ENCODE data around the gene TTLL7. TPM values are rescaled to one million over a fixed set of nuclear protein-coding genes. Genes with fewer than 3 reads are reported as not detected.

TTLL7 gene
- total RNA-seq, 1 donor from 2014 or later = 6.1 TPM

DNA sequence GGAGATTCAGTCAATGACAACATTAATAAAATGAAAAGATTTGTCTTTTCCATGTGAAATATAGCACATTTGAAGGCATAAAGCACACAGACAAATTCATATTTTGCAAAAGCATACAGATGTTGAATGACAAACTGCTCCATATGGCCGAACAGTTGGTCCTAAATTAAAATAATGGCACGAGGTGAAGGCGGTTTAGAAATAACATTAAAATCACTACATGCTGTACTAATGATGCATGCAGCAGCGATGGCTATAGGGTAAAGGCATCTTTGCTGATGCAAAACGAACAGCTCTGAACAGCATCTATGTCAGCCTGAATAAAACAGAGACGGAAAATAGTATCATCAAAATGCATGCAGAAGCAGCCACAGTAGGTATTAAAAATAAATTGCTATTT lies 102.6 kb downstream of the TTLL7 start:
- no peak for DNase-seq (ENCODE audit: extremely low read depth, low read depth, low spot score)

DNA sequence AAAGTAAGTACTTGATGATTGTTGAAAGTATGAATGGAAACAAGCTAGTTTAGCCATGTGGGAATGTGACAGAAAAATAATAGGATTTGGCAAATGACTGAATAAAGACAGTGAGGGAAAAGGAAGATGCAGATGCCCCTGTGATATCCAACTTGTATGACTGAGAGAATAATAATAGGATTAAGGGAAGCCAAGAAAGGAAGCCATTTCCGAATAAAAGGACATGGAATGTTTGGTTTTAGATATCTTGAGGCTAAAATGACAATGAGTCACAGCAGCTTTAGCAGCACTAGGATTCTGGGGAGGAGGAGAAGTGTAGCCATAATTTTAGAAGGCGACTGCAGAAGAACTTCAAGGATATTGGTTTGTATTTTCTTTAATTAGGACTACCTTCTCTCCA lies 109.2 kb downstream of the TTLL7 start:
- DNase-seq (ENCODE audit: extremely low read depth, low read depth, low spot score) = no peak

DNA sequence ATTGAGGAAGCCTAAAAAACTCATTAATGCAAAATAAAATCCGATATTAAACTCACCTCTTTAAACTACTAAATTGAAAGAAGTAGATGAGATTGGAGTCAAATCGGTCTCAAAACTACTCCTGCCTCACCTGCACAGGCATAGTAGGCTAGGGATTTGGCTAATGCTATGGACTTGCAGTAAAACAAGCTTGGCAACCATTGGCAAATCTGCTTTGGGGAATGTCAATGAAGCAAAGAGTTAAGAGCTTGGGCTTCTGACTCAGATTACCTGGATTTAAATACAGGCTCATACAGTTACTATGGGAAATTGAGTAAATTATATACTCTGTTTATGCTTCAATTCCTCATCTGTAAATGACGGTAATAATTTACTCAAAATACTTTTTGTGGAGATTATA lies 111.4 kb downstream of the TTLL7 start:
- no peak for DNase-seq (ENCODE audit: extremely low read depth, low read depth, low spot score)

DNA sequence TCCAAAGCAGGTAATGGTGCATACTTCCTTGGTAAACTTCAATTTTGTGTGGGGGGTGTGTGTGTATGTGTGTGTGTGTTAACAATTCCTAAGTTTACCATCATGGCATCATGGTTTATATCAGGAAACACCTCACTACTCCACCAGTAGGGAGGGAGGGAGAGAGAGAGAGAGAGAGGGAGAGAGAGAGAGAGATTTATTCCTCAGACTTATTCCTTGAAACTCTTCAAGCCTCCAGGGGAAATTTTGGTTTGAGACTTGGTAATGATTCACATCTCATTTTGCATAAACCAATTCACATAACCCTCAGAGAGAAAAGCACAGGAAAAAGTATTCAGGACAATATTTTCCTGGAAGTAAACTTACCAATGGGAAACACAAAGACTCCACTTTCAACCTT lies 115.0 kb downstream of the TTLL7 start:
- DNase-seq (ENCODE audit: extremely low read depth, low read depth, low spot score) = no peak

DNA sequence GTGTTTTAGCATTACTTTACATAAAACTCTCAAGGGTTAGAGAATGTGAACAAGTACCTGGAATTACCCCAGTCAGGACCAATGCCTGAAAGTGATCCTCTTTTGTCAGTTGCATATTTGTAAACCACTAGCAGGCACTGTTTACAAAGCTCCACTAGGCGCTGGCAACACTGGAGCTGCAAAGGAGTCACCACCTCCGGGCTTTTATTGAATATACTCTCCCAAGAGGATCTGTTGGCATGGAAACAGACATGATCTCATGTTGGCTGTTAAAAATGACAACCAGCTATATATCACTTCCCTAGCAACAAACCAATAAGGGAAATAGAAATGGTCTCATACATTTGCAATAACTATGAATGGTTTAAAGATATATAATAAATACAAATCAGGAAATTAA lies 116.0 kb downstream of the TTLL7 start:
- peak; percentile 18 for DNase-seq (ENCODE audit: extremely low read depth, low read depth, low spot score)

DNA sequence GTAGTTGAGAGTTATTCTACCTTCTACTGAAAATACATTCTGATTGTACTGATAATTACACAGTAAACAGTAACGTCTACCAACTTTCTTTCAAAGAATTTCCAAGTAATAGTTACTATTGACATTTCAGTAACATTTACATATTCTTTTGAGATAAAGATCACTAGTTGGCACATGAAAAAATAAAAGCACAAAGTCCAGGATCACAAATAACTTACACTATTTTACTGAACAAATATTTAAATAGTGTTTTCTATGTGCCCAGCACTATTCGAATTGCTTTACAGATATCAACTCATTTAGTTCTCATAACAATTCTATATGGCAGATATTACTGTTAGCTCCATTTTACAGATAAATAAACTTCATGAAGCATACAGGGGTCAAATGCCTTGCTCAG lies 126.4 kb downstream of the TTLL7 start:
- DNase-seq (ENCODE audit: extremely low read depth, low read depth, low spot score) = no peak

DNA sequence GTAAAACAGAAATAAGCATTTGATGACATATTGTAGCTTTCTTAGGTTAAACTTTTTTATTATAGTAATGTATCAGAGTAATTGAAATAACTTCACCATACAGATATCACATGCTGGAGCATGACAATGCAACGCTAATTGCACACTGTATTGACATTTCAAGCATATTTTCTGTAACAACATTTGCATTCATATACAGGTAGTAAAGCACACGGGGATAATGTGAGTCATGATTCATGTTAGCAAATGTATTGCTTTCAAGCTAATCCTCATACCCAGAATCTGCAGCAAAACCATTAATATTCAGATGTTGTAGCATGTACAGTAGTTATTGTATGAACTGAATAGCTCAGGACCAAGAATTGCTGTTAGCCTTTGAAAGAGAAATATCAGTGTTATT lies 133.9 kb downstream of the TTLL7 start:
- DNase-seq (ENCODE audit: extremely low read depth, low read depth, low spot score) = no peak

DNA sequence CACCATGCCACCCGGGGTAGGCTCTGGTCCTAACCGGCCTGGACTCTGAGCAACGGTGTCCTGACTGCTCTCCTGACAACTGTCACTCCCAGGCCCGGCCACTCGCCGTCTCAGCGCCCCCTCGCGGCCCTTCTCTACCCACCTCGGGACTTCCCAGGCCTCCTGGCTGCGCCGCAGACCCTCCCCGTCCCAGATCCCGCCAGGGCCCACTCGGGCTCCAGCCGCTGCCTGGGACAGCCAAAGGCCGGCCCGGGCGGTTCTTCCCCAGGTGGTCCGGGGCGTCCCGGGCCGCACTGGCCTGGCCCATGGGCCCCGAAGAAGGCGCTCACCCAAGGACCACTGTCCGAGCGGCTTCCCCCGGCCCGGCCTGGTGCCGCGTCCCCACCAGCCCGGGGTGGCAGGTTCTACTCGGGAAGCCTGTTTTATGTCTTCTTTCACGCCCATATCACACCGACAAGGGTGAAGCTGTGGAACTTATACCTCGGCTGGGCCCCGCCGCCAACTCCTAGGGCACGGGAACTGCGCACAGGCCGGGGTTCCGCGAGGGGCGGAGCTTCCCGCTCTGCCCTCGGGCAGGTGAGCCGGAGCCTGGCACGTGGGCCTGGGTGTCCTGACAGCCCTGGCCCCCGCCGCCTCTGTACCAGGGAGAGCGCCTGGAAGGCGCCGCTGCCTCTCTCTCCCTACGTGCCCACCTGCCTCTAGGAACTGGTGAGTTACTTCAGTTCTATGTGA lies 138.3 kb downstream of the TTLL7 start:
- DNase-seq (ENCODE audit: extremely low read depth, low read depth, low spot score) = no peak

DNA sequence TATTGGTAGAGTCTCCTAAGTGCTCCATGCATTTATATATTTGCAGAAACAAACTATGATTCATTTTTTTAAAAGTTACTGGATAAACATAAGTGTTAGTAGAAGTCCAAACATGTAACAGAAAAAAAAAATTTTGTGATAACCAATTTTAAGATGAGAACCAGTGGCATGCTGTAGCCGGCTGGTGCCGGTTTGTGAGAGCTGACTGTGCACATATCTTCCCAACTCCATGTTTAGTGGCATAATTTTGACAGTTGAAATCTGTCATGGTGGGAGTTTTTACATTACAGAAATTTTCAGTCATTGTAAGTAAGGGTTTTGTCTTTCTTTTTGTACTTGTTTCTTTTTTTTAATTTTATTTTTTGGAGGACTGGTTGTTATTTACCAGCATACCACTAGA lies 141.2 kb downstream of the TTLL7 start:
- no peak for DNase-seq (ENCODE audit: extremely low read depth, low read depth, low spot score)

DNA sequence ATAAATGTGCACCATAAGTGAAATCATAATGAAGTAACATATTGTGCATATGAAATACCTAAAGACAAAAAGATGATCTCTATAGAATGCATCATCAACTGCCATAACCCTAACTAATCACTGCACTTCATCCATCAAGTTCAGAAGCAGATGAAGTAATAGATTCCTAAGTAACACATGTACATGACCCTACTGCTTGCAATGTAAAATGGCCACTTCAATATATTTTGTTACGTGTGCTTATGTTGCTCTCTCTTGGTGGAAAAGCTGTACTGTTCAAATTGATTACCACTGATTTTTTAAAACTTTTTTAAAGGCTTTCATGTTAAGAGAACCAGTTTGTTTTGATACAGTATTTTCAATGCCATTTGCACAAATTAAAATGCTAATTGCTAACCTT lies 141.8 kb downstream of the TTLL7 start:
- no peak for DNase-seq (ENCODE audit: extremely low read depth, low read depth, low spot score)

DNA sequence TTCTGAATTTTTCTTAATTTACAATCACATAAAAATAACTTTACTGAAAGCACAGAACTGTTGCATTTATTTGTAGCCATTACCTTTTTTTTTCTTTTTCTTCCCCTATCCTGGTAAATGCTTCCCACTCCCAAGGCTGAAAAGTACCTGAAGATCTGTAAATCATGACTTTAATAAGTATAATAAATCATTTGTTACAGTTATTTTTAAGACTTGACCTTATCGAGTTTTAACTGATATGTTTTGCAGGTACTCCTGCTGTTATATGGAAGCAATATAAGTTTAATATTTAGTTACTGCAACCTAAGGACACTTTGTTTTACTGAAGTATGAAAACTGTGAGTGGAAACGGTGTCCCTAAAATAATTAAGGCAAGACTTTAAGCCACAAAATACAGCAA lies 142.6 kb downstream of the TTLL7 start:
- no peak for DNase-seq (ENCODE audit: extremely low read depth, low read depth, low spot score)

DNA sequence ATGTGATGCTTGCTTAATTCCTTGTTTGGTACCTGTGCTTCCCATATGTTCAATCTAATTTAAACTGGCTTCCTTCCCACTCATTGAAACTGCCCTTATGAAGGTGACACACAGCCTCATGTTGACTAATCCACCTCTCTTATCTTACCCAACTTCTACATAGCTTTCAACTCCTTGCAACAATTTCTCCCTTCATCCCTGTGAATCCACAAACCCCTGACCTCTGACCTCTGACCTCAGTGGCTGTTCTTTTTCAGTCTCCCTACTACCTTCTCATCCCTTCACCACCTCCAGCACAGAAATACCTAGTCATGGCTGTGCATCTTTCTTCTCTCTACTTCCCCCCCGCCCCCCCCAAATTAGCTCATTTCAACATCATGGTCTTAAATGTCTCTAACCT lies 144.5 kb downstream of the TTLL7 start:
- no peak for DNase-seq (ENCODE audit: extremely low read depth, low read depth, low spot score)

DNA sequence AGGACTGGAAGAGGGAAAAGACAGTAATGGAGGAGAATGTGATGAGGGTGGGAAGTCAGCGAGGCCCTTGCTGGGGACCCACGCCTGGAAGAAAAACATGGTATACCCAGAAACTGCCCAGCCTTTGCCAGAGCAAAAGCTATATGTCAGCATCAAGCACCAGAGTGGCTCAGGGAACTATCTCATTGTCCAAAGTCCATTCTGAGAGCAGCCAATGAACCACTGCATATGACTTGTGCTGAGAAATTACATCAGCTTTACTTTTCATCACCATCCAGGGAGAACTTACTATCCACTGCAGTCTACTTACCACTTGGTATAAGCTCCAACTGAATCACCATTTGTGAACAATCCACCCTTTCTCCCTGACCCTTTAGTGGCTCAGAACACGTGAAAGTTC lies 148.1 kb downstream of the TTLL7 start:
- no peak for DNase-seq (ENCODE audit: extremely low read depth, low read depth, low spot score)

DNA sequence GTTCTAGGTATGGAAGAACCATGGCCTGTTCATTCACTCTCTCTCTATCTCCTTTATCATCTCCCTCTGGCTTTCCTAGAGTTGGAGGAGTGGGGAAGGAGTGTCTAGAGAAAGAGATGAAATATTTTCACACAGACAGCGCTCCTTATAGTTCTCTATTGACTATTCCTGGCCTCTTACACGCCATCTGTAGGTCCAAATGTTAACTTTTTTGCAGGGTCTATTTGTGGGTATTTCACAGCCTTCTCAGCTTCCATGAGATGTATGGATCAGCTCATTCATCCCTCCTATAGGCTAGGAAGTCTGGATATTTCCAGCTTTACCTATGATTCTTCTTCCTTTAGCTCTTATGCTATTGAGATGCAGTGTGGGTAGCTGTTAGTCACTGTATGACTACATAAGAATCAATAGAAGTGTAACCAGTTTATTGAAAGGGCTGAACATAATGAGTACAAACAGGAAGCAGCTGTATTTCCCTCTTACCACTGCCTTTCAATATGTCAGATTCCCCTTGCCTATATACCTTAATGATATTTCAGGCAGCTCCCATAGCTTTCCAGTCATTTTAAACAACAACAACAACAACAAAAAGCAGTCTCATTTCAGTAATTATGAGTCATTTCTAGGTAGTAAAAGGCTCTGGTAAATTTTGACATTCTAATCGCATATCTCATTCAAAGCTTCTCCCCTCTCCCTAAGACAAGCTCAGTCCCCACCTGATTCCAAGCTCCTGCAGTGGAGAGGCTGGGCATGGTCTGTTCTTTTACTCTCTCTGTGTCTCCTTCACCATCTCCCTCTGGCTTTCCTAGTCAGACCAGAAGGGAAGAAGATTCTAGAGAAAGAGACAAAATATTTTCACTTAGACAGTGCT lies 149.5 kb downstream of the TTLL7 start:
- DNase-seq (ENCODE audit: extremely low read depth, low read depth, low spot score) = no peak

DNA sequence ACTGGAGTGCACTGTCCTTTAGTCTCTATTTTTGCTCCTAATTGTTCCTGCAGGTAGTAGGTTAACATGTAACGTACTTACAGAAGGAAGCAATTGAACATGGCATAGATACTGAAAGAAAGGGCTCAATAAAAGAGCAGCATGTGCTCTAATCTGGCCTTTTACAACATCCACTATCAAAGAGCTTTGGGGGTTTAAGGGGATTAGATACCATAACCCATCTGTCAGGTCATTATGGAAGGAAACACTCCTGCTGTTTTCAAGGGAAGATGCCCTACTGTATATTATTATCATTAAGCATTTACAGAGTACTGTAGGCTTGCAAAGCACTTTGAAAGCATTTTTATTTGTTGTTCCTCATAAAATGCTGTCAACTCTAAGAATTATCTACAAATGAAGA lies 152.8 kb downstream of the TTLL7 start:
- no peak for DNase-seq (ENCODE audit: extremely low read depth, low read depth, low spot score)

DNA sequence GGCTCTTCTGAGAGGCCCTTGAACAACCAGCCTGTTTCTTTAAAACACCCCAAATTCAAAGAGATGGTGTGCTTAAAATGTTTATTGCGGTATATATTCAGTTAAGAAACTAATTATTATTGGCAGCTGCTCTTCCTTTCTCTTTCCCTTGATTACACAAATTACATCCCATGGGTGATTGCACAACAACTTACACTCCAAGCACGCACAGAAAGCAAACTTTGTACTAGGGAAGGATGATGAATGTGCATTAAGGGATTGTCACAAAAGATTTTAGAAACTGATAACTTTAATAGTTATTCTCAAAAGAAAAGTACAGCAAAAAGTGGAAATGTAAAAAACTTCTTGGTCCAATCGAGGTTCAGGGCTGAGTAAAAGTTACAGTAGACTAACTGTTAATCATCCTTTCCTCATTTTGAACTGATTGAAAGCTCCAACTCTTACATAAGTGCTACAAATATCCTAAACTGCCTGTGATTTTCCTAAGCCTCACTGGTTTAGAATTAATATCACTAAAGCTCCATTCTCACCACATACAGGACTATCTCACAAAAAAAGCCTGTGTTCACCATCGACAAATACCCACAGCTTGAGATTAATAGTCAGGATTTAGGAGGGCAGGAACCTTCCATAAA lies 153.4 kb downstream of the TTLL7 start:
- DNase-seq (ENCODE audit: extremely low read depth, low read depth, low spot score) = no peak

DNA sequence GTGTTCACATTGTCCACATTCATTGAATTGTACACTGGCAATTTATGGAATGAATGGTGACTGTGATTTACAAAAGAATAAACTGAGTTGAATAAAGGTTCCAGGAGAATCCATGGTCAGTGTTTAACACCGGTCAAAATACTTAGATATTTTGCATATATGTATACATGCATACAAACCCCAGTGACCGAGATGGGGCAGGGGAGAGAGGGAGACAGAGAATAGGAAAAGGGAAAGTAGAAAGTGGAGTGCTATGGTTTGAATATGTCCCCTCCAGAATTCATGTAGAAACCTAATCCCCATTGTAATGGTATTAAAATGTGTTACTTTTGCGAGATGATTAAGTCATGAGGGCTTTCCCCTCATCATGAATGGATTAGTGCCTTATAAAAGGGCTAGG lies 154.4 kb downstream of the TTLL7 start:
- DNase-seq (ENCODE audit: extremely low read depth, low read depth, low spot score) = no peak

DNA sequence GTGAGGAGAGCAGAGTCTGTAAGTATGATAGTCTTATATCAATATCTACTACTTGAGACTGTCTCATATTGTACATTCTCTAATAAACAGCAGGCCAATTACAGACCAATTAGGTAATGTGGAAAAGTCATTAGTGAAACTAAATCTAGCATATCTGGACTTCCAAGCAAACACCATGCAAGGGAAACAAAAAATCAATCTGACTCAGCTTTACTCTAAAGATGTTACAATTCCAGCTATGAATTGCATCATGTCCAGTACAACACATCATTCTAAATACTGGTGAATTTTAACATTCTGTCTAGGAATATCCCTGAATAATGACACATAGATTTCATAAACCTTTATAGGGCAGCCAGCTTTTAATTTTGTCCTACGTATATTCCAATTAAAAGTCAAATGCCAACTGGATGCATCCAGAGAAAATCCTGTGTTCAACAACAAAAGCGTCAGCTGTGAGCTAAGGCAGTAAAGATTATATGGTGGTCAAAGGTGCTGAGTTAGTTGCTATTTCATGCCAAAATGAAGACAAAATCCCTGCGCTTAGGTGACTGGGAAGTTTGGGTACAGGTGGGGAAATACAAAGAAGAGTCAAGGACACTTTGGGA lies 159.3 kb downstream of the TTLL7 start:
- DNase-seq (ENCODE audit: extremely low read depth, low read depth, low spot score) = no peak

DNA sequence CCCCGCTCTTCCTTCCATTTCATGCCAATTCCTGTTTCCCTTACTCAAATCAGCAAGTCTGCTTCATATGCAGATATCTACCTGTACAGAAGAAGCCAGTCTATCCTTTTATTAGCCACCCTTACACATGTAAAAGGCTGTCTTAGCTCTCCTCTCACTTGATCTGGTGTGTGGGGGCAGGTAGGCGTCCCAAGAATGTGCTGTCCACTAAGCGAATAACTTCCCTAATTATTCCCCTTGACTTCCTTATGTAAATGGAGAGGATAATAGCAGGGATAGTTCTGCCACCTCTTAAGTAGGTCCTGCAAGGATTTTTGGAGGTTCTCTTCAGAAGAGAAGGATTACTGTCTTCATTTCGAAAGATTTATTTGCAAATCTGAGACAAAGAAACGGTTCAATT lies 160.4 kb downstream of the TTLL7 start:
- no peak for DNase-seq (ENCODE audit: extremely low read depth, low read depth, low spot score)

DNA sequence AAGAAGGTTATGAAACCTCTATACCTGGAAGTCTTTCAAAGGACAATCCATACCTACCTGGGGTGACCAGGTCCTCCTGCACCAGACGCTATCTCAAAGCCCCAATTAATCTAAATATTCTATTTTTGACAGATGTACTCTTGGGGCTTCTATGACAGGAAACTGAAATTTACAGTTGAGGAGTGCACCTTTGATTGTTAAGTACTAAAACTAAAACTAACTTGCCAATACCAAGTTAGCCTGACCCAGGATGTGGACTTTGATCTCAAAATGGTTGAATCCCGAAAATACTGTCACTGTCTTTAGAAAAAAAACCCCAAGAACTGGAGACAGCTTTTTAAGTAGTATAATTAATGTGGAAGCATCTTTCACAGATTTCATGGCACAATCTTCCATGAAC lies 162.4 kb downstream of the TTLL7 start:
- no peak for DNase-seq (ENCODE audit: extremely low read depth, low read depth, low spot score)

DNA sequence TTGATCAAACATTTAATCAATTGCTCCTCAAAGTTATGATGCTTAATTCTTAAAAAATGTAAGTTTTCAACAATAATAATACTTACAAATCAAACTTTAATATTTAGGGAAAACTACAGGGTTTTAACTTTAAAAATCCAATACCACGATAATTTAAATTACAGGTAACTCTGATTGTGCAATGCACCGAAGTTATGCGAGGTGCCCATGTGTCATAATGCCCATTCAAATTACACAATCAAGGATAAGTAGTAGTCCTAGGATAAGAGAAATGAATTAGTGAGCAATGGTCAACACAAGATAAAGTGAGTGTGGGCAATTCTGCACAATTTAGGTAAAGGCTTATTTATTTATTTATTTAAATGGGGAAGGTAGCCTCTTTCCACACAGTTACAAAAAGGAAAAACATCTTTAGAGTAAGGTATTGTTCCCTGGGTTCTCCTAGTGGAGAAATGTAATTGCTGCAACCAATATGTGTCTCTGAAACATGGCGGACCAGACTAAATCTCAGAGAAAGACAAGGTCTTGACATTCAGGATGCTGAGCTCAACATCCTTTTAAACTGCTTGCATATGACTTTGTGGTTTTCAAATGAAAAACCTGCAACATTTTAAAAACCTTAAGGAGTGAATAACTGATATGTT lies 164.2 kb downstream of the TTLL7 start:
- DNase-seq (ENCODE audit: extremely low read depth, low read depth, low spot score) = no peak
